GM19467 (cell line): ENCODE data around the gene ZCCHC13.
A peak's percentile ranks its signal among the peaks of the same experiment; 100 is the strongest.
"Not testable (repeated sequence)": the region's sequence is repeated elsewhere in the genome, so short reads cannot be mapped to it uniquely, and the experiment has no call there.

ENCODE experiments used
- ATAC-seq: cut with Tn5 transposase; IDR thresholded peaks from one replicate; pipeline ENCODE4 v1.9.1; 2021; ENCODE audit warnings: mild to moderate bottlenecking, moderate library complexity; ENCODE audit not compliant: unreplicated experiment

Gene ZCCHC13

DNA sequence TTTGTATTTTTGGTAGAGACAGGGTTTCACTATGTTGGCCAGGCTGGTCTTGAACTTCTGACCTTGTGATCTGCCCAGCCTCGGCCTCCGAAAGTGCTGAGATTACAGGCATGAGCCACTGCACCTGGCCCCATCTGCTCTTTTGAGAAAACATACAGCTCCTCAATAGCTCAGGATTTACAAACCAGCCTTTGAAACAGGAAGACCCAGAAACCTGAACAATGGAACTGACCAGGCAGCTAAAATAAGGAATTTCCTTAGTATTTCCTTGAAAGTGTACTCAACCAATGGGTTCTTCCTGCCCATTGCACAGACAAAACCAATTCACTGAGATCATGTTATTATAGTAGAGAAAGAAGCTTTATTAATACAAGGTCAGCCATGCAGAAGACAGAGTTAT, 15.3 kb downstream of the ZCCHC13 start:
- ATAC-seq: not testable (repeated sequence)

DNA sequence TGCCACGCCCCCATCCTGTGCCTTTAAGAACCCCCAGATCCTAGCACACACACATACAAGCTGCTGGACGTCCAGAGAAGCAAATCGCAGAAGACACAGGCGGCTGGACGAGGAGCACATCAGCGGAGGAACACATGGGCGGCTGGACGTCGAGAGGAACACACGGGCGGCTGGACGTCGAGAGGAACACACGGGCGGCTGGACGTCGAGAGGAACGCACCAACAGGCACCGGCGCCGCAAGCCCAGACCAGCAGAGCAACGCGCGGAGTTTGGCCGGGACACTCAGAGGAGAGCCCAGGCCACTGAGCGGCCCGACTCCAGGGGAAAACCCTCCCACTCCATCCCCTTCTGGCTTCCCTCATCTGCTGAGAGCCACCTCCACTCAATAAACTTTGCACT, 17.2 kb downstream of the ZCCHC13 start:
- no peak for ATAC-seq

DNA sequence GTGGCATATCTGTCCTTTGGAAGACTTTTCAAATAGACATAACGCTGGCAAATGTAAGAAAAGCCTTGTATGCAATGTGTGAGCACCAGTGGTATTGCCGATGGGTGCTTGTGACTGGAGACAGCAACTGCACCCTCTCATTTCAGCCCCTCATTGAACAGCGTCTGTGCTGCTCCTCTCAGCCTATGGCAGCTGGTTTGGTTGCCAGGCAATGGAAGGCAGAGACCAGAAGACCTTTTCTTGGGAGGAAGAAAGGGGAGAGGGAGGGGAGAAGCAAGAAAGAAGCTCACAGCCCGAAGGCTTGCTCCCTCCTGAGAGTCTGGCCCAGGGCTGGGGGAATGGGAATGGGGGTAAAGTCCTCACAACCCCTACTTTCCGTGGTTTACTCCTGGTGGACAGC, 20.2 kb downstream of the ZCCHC13 start:
- no peak for ATAC-seq

DNA sequence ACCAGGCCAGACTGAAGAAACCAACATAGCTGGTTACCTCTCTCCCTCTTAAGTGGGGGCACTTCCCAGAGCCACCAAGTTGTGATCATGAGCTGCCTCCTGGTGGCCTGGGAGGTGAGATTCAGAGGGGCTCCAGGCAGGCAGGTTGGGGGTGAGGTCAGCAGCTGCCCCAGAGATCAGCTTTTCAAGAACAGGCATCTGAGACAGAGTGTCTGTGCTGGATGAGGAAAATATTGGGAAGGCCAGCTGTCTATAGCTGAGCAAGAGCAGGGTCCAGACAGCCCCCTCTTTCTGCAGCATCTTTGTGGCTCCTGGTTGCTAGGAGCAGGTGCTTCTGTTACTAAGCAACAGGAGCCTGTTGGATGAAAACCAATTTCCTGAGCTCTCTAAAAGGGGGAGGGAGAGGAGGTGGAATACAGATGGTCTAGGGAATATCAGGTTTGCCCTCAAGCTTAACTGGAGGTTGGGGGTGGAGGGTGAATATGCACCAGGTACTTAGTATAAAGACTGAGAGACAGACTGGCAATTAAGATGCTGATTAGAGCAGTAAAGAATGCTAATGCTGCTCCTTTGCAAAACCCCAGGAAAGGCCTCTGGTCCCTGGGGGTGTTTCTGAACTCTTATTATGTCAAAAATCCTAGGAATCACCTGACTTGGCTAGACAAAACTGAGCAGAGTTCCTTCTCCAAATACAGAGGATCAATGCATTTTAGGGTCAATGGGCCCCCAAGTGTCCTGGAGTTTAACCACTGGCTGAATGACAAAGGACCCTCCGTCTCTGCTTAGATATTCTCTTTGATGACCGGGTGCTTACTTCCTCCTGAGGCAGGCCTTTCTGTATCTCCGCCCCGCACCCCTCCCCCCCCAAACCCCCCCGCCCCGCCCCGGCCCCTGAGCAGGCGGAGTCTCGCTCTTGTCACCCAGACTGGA, 21.4 kb downstream of the ZCCHC13 start:
- ATAC-seq: no peak

- no peak for ATAC-seq
Observed at GRCh38 chrX:74338852-74339251, 34.9 kb downstream of the ZCCHC13 start.

DNA sequence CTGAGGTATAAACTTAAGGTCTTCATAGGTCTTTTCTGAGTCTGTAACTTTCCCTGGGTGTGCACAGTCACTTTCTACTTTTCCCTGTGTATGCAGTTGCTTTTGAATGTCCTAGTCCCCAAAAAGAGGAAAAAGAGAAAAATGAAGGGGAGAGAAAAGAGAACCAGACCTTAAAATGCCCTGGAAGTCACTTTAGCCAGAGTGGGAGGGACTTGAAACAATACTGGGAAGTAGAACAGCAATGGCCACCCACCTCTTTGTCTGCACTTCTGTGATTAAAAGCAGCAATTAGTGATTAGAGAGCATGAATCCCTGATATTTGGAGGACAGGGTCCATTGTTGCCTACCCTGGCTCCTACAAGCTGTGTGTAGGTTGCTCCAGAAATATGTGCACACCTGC, 36.1 kb downstream of the ZCCHC13 start:
- ATAC-seq: no peak

DNA sequence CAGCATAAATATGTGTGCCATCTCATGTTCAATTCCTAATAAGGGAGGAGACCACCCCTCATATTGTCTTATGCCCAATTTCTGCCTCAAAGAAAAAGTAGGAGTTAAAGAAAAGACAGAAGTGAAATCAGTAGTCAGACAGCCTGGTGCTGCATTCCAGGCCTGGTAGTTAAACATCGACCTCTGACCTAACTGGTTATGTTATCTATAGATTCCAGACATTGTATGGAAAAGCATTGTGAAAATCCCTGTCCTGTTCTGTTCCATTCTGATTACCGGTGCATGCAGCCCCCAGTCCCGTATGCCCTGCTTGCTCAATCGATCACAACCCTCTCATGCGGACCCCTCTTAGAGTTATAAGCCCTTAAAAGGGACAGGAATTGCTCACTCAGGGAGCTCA, 38.2 kb downstream of the ZCCHC13 start:
- ATAC-seq: not testable (repeated sequence)

GRCh38 chrX:74343343-74344279, 39.6 kb downstream of the ZCCHC13 start:
- peak; percentile 86 for ATAC-seq

GRCh38 chrX:74344280-74344622, 40.3 kb downstream of the ZCCHC13 start:
- ATAC-seq: peak; percentile 14

DNA sequence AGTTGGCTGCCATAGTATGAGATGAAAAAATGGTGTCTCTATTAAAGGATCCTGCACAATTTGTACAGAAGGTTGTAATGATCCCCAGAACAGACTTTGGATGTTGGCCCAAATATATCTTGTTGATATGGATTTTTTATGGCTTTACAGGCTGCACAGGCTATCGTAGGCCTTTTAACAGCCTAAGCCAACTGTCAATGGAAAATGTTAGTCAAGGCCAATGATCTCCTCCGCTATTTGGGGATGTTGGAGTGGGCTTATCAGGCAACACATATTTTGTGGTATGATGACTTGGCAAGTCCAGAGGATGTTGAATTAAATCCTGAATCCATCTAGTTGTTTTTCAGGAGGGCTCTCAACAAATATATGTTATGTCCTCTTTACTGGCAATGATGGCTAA, 42.1 kb downstream of the ZCCHC13 start:
- no peak for ATAC-seq

- ATAC-seq: no peak
Observed at GRCh38 chrX:74349387-74349786, 45.4 kb downstream of the ZCCHC13 start.

DNA sequence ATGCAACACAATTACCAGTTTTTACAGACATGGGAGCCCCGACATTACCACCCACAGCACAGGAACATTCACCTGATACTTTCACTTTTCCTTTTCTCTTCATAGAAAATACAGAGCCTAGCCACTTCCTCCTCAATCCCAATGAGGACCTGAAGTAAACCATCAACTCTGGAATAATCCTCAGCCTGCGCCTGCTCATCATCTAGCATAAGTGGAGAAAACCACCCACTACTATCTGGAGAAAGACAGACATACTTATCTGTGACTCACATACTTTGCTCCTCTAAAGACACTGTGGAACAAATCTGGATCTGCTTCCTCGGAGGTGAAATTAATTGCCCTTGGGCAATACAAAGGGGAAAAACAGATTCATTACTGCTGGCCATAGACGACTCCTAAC, 47.8 kb downstream of the ZCCHC13 start:
- ATAC-seq: no peak

DNA sequence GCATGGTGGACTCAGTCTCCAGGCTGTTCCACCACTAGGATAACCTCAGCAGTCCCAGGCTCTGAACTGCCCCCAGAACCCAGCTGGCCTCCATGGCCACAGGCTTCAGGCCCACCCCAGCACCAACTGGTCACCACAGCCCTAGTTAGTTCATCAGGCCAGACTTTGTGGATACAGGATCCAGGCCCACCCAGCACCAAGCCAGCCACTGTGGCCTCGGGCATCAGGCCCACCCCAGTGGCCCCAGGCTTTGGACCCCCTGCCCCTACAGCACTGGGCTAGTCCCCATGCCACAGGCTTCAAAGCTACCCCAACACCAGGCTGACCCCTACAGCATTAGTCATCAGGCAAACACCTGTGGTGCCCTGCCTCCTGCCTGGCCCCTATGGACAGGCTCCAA, 50.0 kb downstream of the ZCCHC13 start:
- no peak for ATAC-seq
